ENCODE results near the gene IL1RL1.
"Not testable (repeated sequence)": the region's sequence is repeated elsewhere in the genome, so short reads cannot be mapped to it uniquely, and the experiment has no call there.

Gene IL1RL1

DNA sequence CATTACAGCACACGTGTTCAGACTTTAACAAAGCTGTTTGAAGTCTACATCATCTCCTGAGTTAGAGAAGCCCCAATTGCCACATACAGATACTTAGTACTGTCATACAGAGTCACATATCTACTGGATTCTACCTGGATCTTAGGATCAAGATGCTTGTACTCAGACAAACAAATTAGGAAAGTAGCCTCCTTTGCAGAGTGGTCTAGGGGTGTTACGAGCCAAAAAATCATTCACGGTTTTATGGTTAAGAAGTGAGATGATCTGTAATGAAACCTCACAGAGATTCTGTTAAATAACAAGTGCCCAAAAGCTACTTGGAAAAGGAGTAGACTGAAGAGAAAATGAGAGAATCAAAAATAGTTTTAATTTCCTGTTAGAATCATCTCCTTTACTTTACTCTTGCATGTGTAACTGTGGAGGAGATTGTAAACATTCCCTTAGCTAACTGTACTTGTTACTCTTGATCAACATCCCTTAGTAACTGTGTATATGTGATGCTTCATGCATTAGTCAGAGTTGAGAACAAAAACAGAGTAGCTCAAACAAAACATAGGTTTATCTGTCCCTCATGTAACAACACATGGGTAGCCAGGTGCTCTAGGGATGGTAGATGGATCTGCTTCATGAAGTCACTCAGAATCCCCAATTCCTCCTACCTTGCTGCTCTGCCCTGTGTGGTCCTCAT, 16.4 kb upstream of the IL1RL1 start:
- no peak for DNase-seq

DNA sequence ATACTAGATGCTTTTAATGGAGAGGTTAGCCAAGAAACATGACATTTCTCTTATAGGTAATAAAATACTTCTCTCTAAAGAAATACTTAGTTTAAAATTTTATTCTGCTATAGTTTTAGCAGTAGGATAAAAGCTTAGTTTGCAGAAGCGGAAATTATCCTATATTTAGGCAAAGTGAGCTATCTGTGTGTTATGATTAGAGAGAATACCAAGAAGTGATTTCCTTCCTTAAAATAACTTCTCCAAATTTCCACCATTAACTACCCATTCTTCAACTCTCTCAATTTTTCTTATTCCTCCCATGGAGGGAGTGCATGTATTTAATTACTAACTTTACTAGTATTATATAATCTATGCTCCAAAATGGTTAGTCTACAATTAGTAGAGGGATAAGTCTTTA, 15.8 kb upstream of the IL1RL1 start:
- DNase-seq: no peak

- no peak for DNase-seq
Observed at GRCh38 chr2:102296449-102296848, 14.9 kb upstream of the IL1RL1 start.

GRCh38 chr2:102297891-102298290, 13.5 kb upstream of the IL1RL1 start:
- no peak for DNase-seq

DNA sequence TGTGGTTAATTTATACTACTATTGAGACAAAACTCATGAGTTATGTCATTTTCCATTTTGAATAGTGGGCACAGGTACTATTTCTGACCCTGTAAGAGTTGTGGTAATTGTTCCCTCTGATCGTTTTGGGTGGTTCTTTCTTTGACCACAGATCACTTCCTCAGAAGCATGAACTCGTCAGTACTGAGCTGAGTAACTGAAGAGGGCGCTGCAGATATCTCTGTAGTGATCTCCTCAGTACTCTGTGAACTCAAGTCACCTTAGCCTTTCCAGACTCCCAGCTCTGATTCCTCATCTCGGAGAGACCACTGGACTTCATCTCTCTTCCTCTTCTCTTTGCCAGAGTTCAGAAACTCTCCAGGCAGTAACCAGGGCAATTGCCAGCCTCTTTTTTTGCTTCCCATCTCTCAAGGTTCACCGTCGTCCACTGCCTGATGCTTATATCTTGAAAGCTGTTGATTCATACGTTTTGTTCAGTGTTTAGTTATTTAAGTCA, 9.4 kb upstream of the IL1RL1 start:
- peak in 1 of 2 experiments; percentile 4 for DNase-seq

DNA sequence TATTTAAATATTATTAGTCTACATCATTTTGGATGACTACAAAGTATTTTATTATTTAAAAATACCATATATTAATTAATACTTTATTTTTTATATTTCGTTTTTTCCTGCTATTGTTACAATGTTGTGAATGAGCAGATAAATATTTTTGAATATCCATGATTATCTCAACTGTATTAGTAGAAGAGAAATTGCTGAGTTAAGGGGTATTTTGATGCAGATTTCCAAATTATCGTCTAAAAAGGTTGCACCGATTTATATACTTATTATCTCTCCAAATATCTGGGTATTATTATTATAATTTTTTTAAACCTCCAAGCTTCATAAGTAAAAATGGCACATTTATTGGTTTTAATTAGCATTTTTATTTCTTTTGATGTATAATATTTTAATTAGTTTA, 8.9 kb upstream of the IL1RL1 start:
- DNase-seq: no peak

DNA sequence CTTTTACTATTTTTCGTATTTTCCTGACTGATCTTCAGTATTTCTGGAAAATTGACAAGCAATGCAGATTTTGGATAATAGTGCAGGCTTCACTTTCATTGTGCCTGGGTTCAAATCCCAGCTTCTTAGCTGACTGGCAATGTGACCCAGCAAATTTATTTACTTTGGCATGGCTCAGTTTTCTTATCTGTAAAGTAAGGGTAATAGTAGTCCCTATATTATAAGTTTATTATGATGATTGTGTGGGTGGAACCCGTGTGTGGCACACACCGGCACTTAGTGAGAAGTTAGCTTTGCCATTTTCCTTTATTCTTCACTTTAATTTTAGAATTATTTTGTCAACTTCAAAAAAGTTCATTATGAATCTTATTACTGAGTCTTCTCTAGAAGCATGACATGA, 7.8 kb upstream of the IL1RL1 start:
- DNase-seq: no peak

- DNase-seq: no peak
Observed at GRCh38 chr2:102304268-102304667, 7.1 kb upstream of the IL1RL1 start.

- DNase-seq: no peak
Observed at GRCh38 chr2:102304711-102305611, 6.4 kb upstream of the IL1RL1 start.

- no peak for DNase-seq
Observed at GRCh38 chr2:102306125-102306524, 5.2 kb upstream of the IL1RL1 start.

- DNase-seq: no peak
Observed at GRCh38 chr2:102313025-102313424, 1.7 kb downstream of the IL1RL1 start.

DNA sequence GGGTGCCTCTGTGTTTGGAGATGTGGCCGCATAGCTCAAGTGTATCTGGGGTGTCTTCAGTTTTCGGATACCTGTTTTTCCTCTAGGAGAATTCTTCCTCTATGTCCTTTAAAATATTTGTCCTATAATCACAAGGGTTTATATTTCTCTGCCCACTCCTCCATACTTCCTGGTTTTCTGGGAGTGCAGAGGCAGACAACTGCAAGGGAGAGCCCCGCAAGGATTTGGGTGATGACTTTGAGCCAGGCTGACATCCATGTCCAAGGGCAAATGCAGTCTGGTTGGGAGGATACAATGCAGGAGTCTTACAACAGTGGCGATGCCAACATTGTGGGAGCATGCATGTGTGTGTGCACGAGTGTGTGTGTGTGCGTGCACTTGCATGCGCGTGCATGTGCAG, 2.1 kb downstream of the IL1RL1 start:
- DNase-seq: no peak

- DNase-seq: no peak
Observed at GRCh38 chr2:102313950-102314349, 2.6 kb downstream of the IL1RL1 start.

DNA sequence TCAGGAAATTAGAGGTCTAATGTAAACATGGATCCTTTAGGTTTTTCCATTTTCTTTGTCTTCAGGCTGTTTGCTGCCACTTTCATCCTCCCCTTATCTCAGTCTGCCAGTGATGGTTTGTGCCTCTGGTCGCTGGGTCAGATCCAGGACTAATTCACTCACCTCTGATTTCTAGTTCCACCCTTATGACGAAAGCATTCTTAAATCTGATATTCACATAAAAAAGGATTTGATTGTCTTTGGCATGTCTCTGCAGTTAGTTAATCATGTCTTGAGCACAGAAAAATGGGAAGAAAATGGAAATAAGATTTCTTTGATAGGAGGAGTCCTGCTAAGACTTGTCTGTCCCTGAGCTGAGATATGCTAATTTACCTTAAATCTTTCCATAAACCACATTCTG, 4.6 kb downstream of the IL1RL1 start:
- DNase-seq: no peak

DNA sequence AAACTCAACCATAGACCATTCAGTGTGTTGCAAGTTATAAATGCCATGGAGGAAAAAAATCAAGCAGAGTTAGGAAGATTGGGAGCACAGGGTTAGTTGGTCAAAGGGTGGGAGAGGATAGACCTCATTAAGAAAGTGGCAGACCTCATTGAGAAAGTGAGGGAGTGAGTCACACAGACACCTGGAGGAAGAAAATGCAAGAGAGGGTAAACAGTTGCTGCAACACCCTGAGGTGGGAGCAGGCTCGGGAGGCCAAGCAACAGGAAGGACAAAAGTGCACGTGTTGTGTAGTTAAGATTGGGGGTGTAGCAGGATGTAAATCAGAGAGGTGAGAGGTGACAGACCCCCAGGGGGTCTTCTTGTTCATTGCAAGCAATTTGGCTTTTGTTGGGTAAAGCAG, 6.4 kb downstream of the IL1RL1 start:
- DNase-seq: no peak

- no peak for DNase-seq
Observed at GRCh38 chr2:102318437-102318836, 7.1 kb downstream of the IL1RL1 start.

GRCh38 chr2:102321941-102322719, 10.8 kb downstream of the IL1RL1 start:
- no peak for DNase-seq

- not testable (repeated sequence) for DNase-seq
Observed at GRCh38 chr2:102324914-102325313, 13.6 kb downstream of the IL1RL1 start.

DNA sequence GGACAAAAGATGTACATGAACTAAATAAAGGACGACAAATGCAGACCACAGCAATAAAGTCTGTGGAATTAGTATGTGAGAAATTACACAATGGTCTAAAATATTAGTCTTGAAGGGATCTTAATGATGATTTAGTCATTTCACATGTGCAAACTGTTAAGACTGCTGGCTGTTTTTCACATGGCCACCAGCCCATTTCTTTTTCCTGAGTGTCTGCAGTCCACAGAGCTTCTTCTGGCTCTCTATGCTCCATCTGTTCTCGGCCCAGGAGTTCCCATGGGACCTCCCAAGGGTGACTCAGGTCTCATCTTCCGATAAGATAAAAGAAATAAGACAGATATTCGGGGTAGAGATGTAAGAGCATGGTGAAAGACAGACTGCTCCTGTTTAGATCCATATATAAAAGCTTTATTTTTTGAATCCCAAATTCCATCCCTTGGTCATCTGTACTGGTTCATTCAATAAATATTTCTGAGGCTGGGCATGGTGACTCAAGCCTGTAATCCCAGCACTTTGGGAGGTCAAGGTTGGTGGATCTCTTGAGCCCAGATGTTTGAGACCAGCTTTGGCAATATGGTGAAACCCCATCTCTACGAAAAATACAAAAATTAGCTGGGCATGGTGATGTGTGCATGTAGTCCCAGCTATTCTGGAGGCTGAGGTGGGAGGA, 20.1 kb downstream of the IL1RL1 start:
- no peak for DNase-seq

- no peak for DNase-seq
Observed at GRCh38 chr2:102334486-102334885, 23.1 kb downstream of the IL1RL1 start.

DNA sequence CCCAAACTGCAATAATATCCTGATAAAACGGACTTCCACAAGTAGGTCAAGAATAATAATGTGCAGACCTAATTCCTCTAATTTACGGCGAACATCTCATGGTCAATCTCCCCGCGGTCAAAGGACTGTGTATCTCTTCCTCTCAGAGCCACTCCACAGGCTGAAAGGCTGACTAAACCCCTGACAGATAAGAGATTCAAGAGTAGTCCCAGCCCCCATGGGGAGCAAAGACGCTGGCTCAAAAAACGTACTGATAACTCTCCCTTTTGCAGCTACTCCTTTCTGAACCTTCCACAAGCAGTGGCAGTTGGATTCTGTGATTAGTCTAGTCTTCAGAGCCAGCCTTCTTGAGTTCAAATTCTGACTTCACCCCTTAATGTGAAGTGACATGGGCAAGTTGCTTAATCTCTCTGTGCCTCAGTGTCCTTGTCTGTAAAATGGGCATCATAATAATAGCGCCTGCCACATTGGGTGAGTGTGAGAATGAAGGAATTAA, 24.6 kb downstream of the IL1RL1 start:
- DNase-seq: no peak

- DNase-seq: no peak
Observed at GRCh38 chr2:102336502-102336945, 25.2 kb downstream of the IL1RL1 start.

All from SHP77 (cell line).